ENCODE measurements around the gene LMNB1. TPM values are rescaled to one million over a fixed set of nuclear protein-coding genes. Genes with fewer than 3 reads are reported as not detected.
A peak's percentile ranks its signal among the peaks of the same experiment; 100 is the strongest.

Gene LMNB1
- total and polyA plus RNA-seq, 2 experiments from 2014 or later = 20.1 to 269 TPM

DNA sequence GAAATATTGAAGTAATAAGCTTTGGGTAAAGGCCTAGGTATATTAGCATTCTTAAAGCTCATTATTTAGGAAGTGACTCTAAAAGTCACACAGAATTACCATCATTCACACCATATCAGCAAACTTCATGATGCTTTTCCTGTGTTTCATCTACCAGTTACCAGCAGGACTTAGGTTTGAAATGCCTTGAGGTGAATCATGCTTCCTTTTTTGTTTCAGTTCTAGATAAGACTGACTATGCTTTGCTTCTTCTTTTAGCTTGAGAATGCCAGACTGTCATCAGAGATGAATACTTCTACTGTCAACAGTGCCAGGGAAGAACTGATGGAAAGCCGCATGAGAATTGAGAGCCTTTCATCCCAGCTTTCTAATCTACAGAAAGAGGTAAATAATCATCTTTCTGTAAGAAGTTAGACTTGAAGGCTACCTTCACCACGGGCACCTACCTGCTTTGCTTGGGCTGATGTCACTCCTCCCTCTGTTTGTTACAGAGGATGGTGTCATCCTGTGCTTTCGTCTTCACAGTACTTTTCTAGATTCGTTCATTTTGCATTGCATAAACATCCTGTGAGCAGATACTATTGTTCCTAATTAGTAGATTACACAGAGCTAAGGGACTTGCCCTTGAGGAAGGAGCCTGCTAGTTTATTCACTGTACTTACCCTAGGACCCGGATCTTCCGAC lies 34.7 kb downstream of the LMNB1 start (continued):
- TF ChIP-seq, protein P1, sequence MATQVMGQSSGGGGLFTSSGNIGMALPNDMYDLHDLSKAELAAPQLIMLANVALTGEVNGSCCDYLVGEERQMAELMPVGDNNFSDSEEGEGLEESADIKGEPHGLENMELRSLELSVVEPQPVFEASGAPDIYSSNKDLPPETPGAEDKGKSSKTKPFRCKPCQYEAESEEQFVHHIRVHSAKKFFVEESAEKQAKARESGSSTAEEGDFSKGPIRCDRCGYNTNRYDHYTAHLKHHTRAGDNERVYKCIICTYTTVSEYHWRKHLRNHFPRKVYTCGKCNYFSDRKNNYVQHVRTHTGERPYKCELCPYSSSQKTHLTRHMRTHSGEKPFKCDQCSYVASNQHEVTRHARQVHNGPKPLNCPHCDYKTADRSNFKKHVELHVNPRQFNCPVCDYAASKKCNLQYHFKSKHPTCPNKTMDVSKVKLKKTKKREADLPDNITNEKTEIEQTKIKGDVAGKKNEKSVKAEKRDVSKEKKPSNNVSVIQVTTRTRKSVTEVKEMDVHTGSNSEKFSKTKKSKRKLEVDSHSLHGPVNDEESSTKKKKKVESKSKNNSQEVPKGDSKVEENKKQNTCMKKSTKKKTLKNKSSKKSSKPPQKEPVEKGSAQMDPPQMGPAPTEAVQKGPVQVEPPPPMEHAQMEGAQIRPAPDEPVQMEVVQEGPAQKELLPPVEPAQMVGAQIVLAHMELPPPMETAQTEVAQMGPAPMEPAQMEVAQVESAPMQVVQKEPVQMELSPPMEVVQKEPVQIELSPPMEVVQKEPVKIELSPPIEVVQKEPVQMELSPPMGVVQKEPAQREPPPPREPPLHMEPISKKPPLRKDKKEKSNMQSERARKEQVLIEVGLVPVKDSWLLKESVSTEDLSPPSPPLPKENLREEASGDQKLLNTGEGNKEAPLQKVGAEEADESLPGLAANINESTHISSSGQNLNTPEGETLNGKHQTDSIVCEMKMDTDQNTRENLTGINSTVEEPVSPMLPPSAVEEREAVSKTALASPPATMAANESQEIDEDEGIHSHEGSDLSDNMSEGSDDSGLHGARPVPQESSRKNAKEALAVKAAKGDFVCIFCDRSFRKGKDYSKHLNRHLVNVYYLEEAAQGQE (IDR thresholded peaks at IDR 0.05; ENCODE audit: unreplicated experiment) = no peak
- no peak for TF ChIP-seq ZNF331 (CRISPR knock-in tag; IDR thresholded peaks at IDR 0.05; ENCODE audit: low read depth)
- no peak for TF ChIP-seq EZH2phosphoT487 (IDR thresholded peaks at IDR 0.05; ENCODE audit: unreplicated experiment)
- no peak for TF ChIP-seq JUNB (IDR thresholded peaks at IDR 0.05; ENCODE audit: unreplicated experiment)
- no peak for TF ChIP-seq STAT1 (IDR thresholded peaks at IDR 0.05; ENCODE audit: unreplicated experiment)
- TF ChIP-seq, protein P2, sequence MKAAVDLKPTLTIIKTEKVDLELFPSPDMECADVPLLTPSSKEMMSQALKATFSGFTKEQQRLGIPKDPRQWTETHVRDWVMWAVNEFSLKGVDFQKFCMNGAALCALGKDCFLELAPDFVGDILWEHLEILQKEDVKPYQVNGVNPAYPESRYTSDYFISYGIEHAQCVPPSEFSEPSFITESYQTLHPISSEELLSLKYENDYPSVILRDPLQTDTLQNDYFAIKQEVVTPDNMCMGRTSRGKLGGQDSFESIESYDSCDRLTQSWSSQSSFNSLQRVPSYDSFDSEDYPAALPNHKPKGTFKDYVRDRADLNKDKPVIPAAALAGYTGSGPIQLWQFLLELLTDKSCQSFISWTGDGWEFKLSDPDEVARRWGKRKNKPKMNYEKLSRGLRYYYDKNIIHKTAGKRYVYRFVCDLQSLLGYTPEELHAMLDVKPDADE (IDR thresholded peaks at IDR 0.05) = no peak
- TF ChIP-seq ZNF114 (CRISPR knock-in tag; IDR thresholded peaks at IDR 0.05) = no peak
- TF ChIP-seq NANOG (IDR thresholded peaks at IDR 0.05; ENCODE audit: borderline replicate concordance) = no peak
- no peak for TF ChIP-seq POLR2AphosphoS5 (IDR thresholded peaks at IDR 0.05; ENCODE audit: low read depth)
- no peak for TF ChIP-seq CREB1 (CRISPR knock-in tag; IDR thresholded peaks at IDR 0.05; ENCODE audit: low read depth)

DNA sequence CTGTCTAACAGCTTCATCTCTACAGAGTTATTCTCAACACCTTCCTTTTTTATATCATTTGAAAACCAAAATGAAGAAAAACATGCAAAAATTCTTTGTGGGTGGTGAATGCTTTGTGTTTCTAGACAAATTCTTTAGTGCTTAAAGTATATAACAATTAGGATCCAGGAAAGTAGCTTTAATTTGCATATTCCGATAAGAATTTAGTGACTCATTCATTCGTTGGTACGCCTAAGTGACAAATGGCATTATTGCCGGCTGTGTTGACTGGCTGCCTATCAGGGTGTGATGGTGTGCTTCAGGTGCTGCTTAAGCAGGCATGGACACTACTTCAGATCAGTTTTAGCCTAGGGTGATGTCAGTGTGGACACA lies 35.2 kb downstream of the LMNB1 start:
- no peak overlapping the region for H3K4me3 ChIP-seq
- DNase-seq (ENCODE audit: low spot score) (no peak), ATAC-seq (no peak)
- no peaks in the 10 kb centered on the region; the same call in 1 of the 2 replicates for H3F3A ChIP-seq (replicated peaks; ENCODE audit: low read depth)
- H3K4me2 ChIP-seq = no peak overlapping the region
- Mint-ChIP-seq H3K27me3 (ENCODE audit: insufficient read depth, low read depth, poor library complexity) (peaks cover 2% of the 10 kb centered on the region), H3K36me3 (ENCODE audit: low read depth) (peaks cover 87% of the 10 kb centered on the region), H3K27ac (peak overlapping the region; percentile 80; the same call in 1 of the 2 replicates), H3K4me1 (no peaks in the 10 kb centered on the region), H3K9me3 (no peaks in the 10 kb centered on the region), H3K4me3 (no peak overlapping the region)
- H3K27ac ChIP-seq (ENCODE audit: low read depth) = peak overlapping the region; percentile 53; the same call in 1 of the 2 replicates
- no peaks in the 10 kb centered on the region for H3K4me1 ChIP-seq (ENCODE audit: insufficient read depth)
- peaks cover 9% of the 10 kb centered on the region for H4K20me1 ChIP-seq (replicated peaks; ENCODE audit: insufficient read depth)
- no peaks in the 10 kb centered on the region for H3K27me3 ChIP-seq (ENCODE audit: insufficient read depth)
- peaks cover 62% of the 10 kb centered on the region for H3K79me2 ChIP-seq (replicated peaks; ENCODE audit: insufficient read depth)
- H3K36me3 ChIP-seq (ENCODE audit: insufficient read depth) = peaks cover 59% of the 10 kb centered on the region
- no peaks in the 10 kb centered on the region for H3K9me2 ChIP-seq (ENCODE audit: insufficient read depth)
- H2AFZ ChIP-seq = no peak overlapping the region
- no peak for TF ChIP-seq EZH2phosphoT487 (IDR thresholded peaks at IDR 0.05; ENCODE audit: unreplicated experiment)
- TF ChIP-seq ZNF114 (CRISPR knock-in tag; IDR thresholded peaks at IDR 0.05) = no peak
- TF ChIP-seq EZH2 (IDR thresholded peaks at IDR 0.05; ENCODE audit: low read depth, unreplicated experiment) = no peak
- TF ChIP-seq, protein P1 (IDR thresholded peaks at IDR 0.05; ENCODE audit: unreplicated experiment) = no peak
- TF ChIP-seq, protein P3, sequence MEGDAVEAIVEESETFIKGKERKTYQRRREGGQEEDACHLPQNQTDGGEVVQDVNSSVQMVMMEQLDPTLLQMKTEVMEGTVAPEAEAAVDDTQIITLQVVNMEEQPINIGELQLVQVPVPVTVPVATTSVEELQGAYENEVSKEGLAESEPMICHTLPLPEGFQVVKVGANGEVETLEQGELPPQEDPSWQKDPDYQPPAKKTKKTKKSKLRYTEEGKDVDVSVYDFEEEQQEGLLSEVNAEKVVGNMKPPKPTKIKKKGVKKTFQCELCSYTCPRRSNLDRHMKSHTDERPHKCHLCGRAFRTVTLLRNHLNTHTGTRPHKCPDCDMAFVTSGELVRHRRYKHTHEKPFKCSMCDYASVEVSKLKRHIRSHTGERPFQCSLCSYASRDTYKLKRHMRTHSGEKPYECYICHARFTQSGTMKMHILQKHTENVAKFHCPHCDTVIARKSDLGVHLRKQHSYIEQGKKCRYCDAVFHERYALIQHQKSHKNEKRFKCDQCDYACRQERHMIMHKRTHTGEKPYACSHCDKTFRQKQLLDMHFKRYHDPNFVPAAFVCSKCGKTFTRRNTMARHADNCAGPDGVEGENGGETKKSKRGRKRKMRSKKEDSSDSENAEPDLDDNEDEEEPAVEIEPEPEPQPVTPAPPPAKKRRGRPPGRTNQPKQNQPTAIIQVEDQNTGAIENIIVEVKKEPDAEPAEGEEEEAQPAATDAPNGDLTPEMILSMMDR (conservative IDR thresholded peaks at IDR 0.05; ENCODE audit: low read depth in 2 of 2) = no peak
- TF ChIP-seq ZNF331 (CRISPR knock-in tag; IDR thresholded peaks at IDR 0.05; ENCODE audit: low read depth) = no peak
- no peak for TF ChIP-seq STAT1 (IDR thresholded peaks at IDR 0.05; ENCODE audit: unreplicated experiment)

Measured in GM23338 (cell line).